Nephron (organoid): ENCODE data around the gene COL16A1.
"Not testable (repeated sequence)": the region's sequence is repeated elsewhere in the genome, so short reads cannot be mapped to it uniquely, and the experiment has no call there.

ENCODE experiments used
- H3K27ac Mint-ChIP-seq, 3 experiments: 2 replicates each; pipeline ENCODE4 v1.8.0; 2020; ENCODE audit warnings: mixed read lengths in 3 of 3, mild to moderate bottlenecking in 2 of 3, moderate library complexity in 1 of 3
- H3K27me3 Mint-ChIP-seq: 2 replicates; pipeline ENCODE4 v1.8.0; 2021; ENCODE audit warnings: low read depth, mild to moderate bottlenecking, moderate library complexity, mixed read lengths
- H3K36me3 Mint-ChIP-seq: 2 replicates; pipeline ENCODE4 v1.8.0; 2020; ENCODE audit warnings: low read depth, mixed read lengths
- H3K4me1 Mint-ChIP-seq: 2 replicates; pipeline ENCODE4 v1.8.0; 2020; ENCODE audit warnings: mixed read lengths
- H3K4me3 Mint-ChIP-seq, 3 experiments: 2 replicates each; pipeline ENCODE4 v1.8.0; 2020; ENCODE audit warnings: mild to moderate bottlenecking in 3 of 3, mixed read lengths in 3 of 3, moderate library complexity in 2 of 3
- H3K9me3 Mint-ChIP-seq: 2 replicates; pipeline ENCODE4 v1.8.0; 2020; ENCODE audit warnings: mixed read lengths
- TF ChIP-seq, protein P1 (sequence below), 3 experiments: fragments of 200-600 bp; sonication (generic); IDR thresholded peaks; one replicate each; pipeline ENCODE4 v1.5.0; 2021; ENCODE audit warnings: antibody characterized with exemption in 3 of 3; ENCODE audit not compliant: unreplicated experiment in 3 of 3

The COL16A1 gene

DNA sequence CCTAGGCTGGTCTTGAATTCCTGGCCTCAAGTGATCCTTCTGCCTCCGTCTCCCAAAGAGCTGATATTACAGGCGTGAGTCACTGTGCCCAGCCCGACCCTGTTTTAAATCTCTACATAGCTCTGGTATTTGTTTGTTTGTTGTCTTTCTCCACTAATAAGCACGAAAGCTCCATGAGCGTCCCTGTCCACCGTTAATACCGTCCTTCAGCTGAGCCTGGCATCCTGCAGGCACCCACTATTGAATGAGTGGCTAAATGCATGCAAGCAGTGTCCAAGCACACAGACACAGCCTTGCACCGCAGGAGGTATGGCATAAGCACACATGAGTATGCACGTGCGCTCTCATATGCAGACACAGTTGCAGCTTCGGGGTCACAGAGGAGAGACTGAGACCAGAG lies 4.5 kb upstream of the COL16A1 start:
- Mint-ChIP-seq H3K36me3 (no peaks in the 10 kb centered on the region), H3K4me3 (peak overlapping the region in 2 of 3 experiments; percentile 20 to 59), H3K27me3 (peaks cover 6% of the 10 kb centered on the region), H3K9me3 (no peaks in the 10 kb centered on the region), H3K4me1 (peaks cover 68% of the 10 kb centered on the region), H3K27ac (peak overlapping the region; percentile 2 to 83 (median 79))
- TF ChIP-seq, protein P1, sequence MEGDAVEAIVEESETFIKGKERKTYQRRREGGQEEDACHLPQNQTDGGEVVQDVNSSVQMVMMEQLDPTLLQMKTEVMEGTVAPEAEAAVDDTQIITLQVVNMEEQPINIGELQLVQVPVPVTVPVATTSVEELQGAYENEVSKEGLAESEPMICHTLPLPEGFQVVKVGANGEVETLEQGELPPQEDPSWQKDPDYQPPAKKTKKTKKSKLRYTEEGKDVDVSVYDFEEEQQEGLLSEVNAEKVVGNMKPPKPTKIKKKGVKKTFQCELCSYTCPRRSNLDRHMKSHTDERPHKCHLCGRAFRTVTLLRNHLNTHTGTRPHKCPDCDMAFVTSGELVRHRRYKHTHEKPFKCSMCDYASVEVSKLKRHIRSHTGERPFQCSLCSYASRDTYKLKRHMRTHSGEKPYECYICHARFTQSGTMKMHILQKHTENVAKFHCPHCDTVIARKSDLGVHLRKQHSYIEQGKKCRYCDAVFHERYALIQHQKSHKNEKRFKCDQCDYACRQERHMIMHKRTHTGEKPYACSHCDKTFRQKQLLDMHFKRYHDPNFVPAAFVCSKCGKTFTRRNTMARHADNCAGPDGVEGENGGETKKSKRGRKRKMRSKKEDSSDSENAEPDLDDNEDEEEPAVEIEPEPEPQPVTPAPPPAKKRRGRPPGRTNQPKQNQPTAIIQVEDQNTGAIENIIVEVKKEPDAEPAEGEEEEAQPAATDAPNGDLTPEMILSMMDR (IDR thresholded peaks at IDR 0.05; ENCODE audit: unreplicated experiment in 3 of 3): no peak

DNA sequence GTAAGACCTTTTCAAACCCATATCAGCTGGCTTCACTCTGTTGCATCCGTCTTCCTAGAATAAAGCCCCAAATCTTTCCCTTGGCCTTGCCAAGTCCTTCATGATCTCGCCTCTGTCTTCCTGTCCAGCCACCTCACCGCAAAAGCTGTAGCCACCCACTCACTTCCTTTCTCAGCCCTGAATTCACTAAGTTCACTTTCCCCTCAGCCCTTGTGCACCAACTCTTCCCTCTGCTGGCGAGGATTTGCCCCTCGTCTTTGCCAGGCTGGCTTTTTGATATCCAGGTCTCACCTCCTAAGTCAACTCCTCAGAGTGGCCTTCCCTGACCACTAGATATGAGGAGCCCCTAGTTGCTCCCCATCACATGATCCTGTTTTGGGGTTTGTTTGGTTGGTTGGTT lies 3.9 kb upstream of the COL16A1 start:
- Mint-ChIP-seq H3K4me3 (peak overlapping the region in 2 of 3 experiments; percentile 24 to 36), H3K27me3 (peaks cover 6% of the 10 kb centered on the region), H3K27ac (peak overlapping the region; percentile 7 to 83 (median 79)), H3K36me3 (no peaks in the 10 kb centered on the region), H3K4me1 (peaks cover 68% of the 10 kb centered on the region), H3K9me3 (no peaks in the 10 kb centered on the region)
- TF ChIP-seq, protein P1 (IDR thresholded peaks at IDR 0.05; ENCODE audit: unreplicated experiment in 3 of 3): no peak

DNA sequence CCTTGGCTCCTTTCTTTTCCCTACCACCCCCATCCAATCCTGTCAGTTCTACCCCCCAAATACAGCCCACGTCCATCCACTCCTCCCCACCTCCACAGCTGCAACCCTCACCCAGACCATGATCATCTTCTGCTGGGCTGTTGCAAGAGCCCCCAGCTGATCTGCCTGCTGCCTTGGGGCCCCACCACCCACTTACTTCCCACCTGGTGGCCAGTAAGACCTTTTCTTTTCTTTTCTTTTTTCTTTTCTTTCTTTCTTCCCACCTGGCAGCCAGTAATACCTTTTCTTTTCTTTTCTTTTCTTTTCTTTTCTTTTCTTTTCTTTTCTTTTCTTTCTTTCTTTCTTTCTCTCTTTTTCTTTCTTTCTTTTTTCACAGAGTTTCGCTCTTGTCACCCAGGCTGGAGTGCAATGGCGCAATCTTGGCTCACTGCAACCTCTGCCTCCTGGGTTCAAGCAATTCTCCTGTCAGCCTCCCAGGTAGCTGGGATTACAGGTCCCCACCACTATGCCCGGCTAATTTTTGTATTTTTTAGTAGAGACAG lies 3.3 kb upstream of the COL16A1 start:
- not testable (repeated sequence) for H3K9me3 Mint-ChIP-seq, H3K4me3 Mint-ChIP-seq, H3K27me3 Mint-ChIP-seq, H3K36me3 Mint-ChIP-seq
- peaks cover 67% of the 10 kb centered on the region for H3K4me1 Mint-ChIP-seq
- H3K27ac Mint-ChIP-seq: peak overlapping the region; percentile 74 to 83 (median 79)

DNA sequence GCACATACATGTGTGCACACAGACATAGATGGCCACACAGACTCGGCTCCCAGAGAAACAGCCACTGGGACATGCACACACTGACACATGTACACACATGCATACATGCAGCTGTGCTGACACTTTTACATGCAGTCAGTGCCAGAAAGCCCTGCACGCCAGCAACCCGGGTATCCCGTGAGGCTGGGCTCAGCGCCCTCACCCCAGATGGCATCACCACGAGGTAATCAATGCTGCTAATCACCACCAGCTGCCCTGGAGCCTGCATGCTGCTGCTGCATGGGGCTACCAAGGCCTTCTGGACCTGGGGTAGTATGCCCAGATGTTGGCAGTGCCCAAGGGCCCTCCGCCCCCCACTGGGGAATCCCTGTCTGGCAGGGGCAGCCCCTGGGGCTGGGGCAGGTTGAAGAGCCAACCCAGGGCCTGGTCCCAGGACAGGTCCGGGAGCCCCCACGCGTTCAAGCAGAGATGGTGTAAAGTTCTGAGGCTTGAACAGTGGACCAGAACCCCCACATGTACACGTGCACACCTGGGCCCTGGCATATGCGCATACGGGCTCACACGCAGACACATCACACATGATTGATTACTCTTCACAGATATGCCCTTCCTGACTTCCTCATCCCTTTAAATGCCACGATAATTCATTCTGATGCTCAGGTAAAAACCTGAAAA lies 2.7 kb upstream of the COL16A1 start:
- peaks cover 6% of the 10 kb centered on the region for H3K27me3 Mint-ChIP-seq
- TF ChIP-seq, protein P1 (IDR thresholded peaks at IDR 0.05; ENCODE audit: unreplicated experiment in 3 of 3): no peak
- no peaks in the 10 kb centered on the region for H3K9me3 Mint-ChIP-seq
- no peaks in the 10 kb centered on the region for H3K36me3 Mint-ChIP-seq
- H3K4me3 Mint-ChIP-seq: no peak overlapping the region
- H3K27ac Mint-ChIP-seq: peak overlapping the region; percentile 74 to 97 (median 95)
- H3K4me1 Mint-ChIP-seq: peaks cover 67% of the 10 kb centered on the region

DNA sequence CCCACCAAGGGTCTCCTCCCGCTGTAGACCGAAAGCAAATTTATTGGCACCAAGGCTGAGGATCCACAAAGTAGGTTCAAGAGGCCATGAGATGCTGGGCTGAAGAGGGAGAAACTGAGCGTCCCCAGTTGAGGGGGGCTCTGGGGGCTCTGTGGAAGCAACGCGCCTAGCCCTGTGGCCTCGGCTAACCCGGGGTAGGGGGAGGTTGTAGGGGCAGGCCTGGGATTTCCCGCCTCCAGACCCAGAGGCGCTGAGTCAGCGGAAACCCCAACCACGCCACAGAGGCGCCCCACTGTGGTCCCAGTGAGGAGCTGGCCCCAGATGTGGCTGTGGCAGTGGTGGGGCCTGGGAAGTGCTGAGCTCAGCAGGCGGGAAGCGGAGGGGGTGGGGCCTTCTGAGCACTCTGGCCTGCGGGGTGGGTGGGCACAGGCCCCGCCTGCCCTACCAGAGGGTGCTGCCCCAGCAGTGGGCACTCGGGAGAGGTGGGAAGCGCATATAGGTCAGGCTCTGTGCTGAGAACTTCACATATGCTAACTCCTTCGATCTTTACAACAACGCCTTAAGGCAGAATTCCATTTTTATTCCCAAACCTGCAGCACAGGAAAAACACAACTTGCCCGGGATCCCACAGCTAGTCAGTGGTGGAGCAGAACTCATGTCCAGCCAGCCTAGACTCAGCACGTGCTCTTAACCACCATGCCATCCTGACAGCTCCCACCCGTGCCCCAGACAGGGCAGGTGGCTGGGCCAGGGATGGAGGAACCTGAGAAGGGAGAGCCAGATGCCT lies 1.5 kb upstream of the COL16A1 start:
- H3K9me3 Mint-ChIP-seq: no peaks in the 10 kb centered on the region
- TF ChIP-seq, protein P1 (IDR thresholded peaks at IDR 0.05; ENCODE audit: unreplicated experiment in 3 of 3): no peak

DNA sequence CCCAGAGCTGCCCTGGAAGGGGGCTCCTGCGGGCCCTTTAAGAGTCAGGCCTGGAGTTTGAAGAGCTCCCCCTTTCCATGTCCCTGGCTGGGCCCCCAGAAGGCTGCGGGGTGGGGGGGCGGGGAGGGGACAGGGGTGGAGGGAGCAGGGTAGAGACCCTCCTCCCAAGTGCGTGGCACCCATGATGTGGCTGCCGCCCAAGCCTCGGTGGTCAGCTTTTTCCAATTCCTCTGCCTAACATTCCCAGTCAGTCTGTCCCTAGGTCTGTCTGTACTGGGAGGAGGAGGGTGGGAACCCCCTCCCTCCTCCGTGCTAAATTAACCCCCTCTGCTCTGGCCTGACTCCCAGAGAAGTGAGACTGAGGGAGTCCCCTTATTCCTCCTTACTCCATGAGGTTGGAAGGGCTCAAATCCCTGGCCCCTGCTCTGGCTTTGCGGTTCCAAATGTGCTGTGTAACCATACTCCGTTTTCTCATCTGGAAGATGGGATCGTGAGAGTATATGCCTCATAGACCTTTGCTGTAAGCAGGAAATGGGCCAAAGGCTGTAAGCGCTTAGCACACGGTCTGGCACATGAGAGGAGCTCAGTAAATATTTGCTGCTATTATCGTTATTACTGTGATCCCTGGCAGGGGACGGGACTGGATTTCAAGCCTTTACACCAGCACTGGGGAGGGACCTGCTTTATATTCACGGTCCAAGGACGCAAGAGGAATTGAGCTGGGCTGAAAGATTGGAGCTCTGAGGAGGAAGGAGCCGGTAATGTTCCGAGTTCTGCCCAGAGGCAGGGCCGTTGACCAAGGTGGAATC lies 658 bp upstream of the COL16A1 start:
- H3K4me1 Mint-ChIP-seq: peaks cover 80% of the 10 kb centered on the region
- TF ChIP-seq, protein P1 (IDR thresholded peaks at IDR 0.05; ENCODE audit: unreplicated experiment in 3 of 3): no peak

More for the DNA sequence above, 1.5 kb upstream of the COL16A1 start:
- H3K4me1 Mint-ChIP-seq: peaks cover 72% of the 10 kb centered on the region
- H3K27ac Mint-ChIP-seq: peak overlapping the region; percentile 89 to 97 (median 95)
- H3K27me3 Mint-ChIP-seq: peaks cover 6% of the 10 kb centered on the region
- H3K36me3 Mint-ChIP-seq: no peaks in the 10 kb centered on the region
- peak overlapping the region; percentile 75 to 90 (median 84) for H3K4me3 Mint-ChIP-seq

More for the DNA sequence above, 658 bp upstream of the COL16A1 start:
- Mint-ChIP-seq H3K27ac (peak overlapping the region; percentile 89 to 97 (median 95)), H3K27me3 (peaks cover 6% of the 10 kb centered on the region), H3K36me3 (no peaks in the 10 kb centered on the region), H3K9me3 (no peaks in the 10 kb centered on the region), H3K4me3 (peak overlapping the region; percentile 75 to 90 (median 90))
